ENCODE results near the gene SCAF1.
"Not testable (repeated sequence)": the region's sequence is repeated elsewhere in the genome, so short reads cannot be mapped to it uniquely, and the experiment has no call there.

SCAF1 gene

GRCh38 chr19:49616532-49616931, 25.5 kb upstream of the SCAF1 start:
- DNase-seq (ENCODE audit: low spot score), result no peak

GRCh38 chr19:49616945-49617344, 25.1 kb upstream of the SCAF1 start:
- DNase-seq (ENCODE audit: low spot score), result no peak

DNA sequence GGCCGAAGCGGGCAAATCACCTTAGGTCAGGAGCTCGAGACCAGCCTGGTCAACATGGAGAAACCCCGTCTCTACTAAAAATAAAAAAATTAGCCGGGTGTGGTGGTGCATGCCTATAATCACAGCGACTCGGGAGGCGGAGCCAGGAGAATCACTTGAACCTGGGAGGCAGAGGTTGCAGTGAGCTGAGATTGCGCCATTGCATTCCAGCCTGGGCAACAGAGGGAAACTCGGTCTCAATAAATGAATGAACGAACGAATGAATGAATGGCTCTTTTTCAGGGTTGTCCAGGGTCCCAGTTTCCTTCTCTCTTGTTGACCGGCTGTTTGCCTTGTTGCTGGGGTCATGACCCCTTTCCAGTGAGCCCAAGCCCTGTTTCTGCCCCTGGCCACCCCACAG, 24.1 kb upstream of the SCAF1 start:
- DNase-seq (ENCODE audit: low spot score), result not testable (repeated sequence)

DNA sequence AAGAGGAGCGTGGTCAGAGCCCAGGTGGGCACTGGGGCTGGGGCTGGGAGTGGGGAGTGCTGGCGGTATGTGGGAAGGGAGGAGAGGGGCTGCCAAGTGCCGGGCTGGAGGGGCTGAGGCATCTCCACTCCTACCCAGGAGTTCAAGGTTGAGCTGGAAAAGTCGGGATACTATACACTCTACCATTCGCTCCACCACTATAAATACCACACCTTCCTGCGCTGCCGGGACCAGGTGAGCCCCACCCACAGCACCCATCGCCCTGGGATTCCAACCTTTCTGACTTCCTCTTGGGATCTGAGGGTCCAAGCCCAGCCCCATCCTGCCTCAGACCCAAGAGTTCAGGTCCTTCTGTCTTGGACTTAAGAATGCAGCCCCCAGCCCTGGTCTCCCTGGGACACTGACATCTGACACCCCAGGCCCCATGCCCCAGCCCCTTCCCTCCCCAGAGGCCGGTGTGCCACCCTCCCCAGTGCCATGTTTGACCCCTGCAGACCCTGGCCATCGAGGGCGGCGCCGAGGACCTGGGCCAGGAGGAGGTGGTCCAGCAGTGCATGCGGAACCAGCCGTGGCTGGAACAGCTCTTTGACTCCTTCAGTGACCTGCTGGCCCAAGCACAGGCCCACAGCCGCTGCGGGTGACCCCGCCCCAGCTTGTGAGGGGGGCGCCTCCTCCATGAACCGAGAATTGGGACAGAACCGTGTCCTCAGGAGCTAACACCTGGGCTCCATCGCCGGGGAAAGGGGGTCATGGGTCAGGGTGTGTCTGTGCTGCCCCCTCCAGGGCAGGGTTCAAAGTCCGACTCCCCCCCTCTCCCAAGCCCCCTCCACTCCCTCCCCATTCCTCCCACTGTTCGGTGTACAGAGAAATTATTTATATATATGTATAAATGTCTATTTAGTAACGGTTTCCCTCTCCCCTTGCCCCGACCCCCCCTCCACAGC, 16.8 kb upstream of the SCAF1 start:
- DNase-seq (ENCODE audit: low spot score), result no peak

DNA sequence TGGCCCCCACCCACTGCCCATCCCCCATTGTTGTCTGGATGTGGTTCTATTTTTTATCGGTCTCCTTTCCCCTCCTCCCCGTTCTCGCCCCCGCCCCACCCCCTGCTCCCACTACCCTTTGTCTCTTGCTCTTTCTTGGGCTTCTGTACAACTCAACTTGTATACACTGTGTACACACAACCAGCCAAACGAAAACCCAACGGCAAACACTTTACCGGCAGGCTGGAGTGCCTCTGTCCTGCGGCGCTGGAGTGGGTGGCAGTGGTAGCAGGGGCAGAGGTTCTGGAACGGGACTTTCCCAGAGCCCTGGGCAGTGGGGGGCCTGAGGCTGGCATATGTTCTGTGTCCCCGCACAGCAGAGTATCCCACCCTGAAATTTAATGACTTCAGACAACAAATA, 15.8 kb upstream of the SCAF1 start:
- no peak for DNase-seq (ENCODE audit: low spot score)

- no peak for DNase-seq (ENCODE audit: low spot score)
These were observed 12.3 kb upstream of the SCAF1 start for GRCh38 chr19:49629659-49630058.

DNA sequence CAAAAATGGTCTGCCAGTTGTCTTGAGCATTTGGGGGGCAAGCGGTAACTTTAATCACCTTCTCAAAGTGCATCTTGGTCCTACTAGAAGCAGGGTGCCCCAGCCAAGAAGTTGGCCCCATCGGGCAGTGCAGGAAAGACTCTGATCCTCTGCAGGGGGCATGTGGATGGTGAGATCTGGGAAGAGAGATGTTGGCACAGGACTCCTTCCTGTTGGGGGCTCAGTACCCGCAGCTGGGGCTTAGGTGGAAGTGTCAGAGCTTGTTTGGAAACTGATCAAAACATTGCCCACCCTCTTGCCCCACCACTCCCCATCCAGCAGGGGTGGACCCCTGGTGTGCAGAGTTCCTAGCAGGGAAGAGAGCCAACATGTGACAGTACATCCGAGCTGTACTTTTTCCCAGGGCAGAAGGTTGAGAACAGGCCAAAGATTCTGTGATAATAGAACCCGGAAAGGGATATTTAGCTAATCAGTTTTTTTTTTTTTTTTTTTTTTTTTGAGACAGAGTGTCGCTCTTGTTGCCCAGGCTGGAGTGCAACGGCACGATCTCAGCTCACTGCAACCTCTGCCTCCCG, 10.9 kb upstream of the SCAF1 start:
- no peak for DNase-seq (ENCODE audit: low spot score)

DNA sequence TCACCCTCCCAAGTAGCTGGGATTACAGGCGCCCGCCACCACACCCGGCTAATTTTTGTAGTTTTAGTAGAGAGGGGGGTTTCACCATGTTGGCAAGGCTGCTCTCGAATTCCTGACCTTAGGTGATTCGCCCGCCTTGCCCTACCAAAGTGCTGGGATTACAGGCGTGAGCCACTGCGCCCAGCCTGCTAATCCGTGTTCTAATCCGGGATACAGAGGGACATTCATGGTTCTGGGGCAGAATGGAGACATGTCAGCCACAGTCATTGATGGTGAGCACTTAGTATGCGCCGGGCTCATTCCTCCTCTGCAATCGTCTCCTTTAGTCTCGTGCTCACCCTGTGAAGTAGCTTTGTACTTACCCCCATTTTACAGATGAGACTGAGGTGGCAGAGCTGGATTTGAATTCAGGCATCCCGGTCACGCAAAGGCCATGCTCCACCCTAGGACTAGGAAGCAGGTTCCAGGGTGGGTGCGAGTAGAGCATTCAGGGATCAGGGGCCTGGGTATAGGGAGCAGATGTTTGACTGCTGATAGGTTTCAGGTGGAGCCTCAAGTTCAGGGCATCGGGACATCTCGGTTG, 10.3 kb upstream of the SCAF1 start:
- DNase-seq (ENCODE audit: low spot score), result no peak

DNA sequence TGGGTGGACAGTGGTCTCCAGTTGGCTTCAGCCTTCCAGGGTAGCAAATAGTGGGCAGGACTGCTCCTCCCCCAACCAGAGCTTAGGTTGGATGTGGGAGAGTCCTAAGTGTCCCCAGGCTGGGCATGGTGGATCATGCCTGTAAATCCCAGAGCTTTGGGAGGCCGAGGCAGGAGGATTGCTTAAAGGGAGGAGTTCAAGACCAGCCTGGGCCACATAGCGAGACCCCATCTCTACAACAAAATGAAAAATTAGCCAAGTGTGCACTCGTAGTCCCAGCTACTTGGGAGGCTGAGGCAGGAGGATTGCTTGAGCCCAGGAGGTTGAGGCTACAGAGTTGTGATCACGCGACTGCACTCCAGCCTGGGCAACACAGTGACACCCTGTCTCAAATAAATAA, 9.4 kb upstream of the SCAF1 start:
- no peak for DNase-seq (ENCODE audit: low spot score)

GRCh38 chr19:49633273-49633672, 8.7 kb upstream of the SCAF1 start:
- DNase-seq (ENCODE audit: low spot score), result not testable (repeated sequence)

- no peak for DNase-seq (ENCODE audit: low spot score)
These were observed 6.3 kb upstream of the SCAF1 start for GRCh38 chr19:49635530-49636232.

DNA sequence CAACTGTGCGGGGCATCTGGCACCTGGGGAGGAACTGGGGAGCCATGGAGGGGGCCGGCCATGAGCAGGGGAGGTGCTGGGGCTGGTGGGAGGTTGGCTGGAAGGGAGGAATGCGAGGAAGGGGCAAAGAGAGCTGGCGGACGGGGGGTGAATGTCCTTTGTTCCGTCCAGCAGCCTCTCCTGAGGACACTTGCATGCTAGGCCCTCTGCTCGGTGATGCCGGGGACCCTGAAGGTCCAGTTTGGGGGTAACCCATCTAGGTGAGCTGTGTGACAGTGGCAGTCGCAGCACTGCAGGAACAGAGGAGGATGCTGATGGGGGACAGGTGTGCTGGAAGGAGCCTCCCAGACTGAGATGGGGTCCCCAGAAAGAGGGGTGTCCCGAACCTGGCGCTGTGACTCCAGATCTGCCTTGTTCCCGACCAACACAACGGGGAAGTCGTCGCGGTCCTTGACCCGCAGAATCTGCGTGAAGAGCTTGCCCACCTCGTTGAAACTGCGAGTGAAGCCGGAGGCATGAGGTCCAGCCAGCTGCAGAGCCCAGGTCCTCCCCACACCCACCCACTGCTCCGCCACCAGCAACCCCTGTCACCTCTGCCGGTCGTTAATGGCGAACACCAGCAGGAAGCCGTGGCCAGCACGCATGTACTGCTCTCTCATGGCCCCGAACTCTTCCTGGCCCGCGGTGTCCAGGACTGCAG, 5.6 kb upstream of the SCAF1 start:
- no peak for DNase-seq (ENCODE audit: low spot score)

- DNase-seq (ENCODE audit: low spot score), result peak; percentile 90
These were observed 3.9 kb upstream of the SCAF1 start for GRCh38 chr19:49637821-49638738.

DNA sequence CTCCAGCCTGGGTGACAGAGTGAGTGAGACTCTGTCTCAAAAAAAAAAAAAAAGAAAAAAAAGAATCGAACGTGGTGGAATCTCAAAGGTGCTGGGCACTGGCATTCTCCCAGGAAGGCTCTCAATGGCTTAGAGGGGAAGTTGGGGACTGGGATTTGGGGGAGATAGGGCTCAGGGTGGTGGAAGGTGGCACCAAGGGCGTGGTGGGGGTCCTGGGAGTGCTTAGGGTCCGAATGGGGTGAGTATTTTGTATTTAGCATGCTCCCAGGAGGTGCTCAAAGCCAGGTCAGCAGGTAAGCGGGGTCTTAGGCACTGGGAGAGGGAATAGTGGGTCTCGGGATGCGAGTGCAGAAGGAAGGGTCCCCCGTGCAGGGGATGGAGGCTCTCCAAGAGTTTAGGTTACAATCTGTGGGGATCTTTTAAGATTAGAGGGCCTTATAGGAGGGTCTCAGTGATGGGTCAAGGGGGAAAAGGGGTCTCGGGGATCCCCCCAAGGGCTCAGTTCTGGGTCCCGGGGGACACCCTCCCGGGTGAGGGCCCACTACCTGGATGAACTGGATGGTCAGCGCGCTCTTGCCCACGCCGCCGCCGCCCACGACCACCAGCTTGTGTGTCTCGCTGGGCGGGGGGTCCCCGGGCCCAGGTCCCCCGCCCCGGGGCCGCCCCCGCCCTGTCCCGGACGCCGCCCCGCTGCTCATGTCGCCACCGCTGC, 2.5 kb upstream of the SCAF1 start:
- DNase-seq (ENCODE audit: low spot score), result no peak

GRCh38 chr19:49640113-49640898, 1.7 kb upstream of the SCAF1 start, which contains the start of gene RRAS:
Gene RRAS (minus strand): TSS chr19:49640143. CDS start chr19:49640098, 45 bp downstream.
- DNase-seq (ENCODE audit: low spot score), result peak; percentile 99

- no peak for DNase-seq (ENCODE audit: low spot score)
These were observed 555 bp downstream of the SCAF1 start for GRCh38 chr19:49642492-49643035.

DNA sequence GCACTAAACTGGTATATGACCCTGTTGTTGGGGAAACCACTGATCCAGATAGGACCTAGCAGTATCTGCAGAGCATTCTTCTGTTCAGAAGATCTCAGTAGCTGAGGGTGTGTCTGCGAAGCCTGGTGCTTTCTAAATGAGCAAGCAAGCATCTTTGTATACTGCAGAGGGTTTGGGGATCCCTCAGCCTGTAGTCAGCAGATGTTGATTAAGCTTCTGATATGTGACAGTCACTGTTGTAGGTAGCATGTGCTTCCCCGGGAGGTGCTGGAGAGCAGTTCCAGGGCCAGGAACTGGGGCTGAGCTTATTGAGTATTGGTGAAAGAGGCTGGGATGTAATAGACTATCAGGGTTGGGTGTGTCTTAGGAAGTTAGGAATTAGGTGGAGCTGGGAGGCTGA, 1.5 kb downstream of the SCAF1 start:
- no peak for DNase-seq (ENCODE audit: low spot score)

- DNase-seq (ENCODE audit: low spot score), result no peak
These were observed 3.6 kb downstream of the SCAF1 start for GRCh38 chr19:49645592-49645991.

DNA sequence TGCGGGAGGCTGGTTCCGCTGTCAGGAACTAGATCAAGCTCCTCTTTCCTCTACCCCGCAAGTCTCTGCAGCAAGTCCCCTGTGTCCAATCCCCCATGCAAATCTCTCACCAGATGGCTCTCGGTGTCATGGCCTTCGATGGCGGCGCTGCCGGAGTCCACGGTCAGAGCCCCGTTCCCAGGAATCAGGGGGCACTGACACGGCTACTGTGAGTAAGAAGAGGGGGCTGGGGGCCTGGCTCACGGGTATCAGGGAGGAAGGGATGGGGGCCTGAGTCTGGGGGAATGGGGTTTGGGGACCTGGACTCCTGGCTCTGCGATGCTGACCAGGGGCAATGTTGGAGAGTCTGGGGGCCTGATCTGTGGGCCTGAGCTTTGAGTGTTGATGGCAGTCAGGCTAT, 4.0 kb downstream of the SCAF1 start:
- no peak for DNase-seq (ENCODE audit: low spot score)

All from hepatic stellate cell (primary cell).